Muscle of leg (tissue), 11 donors: ENCODE results near the gene MS4A4E. TPM values are rescaled to one million over a fixed set of nuclear protein-coding genes. Genes with fewer than 3 reads are reported as not detected.
"Not testable (repeated sequence)": the region's sequence is repeated elsewhere in the genome, so short reads cannot be mapped to it uniquely, and the experiment has no call there.

Source experiments
- DNase-seq: peaks from one replicate; pipeline ENCODE4 v3.0.0; 2013
- H3K27ac ChIP-seq: one replicate; pipeline ENCODE4 v1.5.1; 2013; ENCODE audit warnings: mild to moderate bottlenecking, low read length, control low read depth
- H3K27me3 ChIP-seq: one replicate; pipeline ENCODE4 v1.6.1; 2013; ENCODE audit warnings: low read length; ENCODE audit not compliant: control insufficient read depth, insufficient read depth
- H3K36me3 ChIP-seq: one replicate; pipeline ENCODE4 v1.6.1; 2013; ENCODE audit warnings: low read length; ENCODE audit not compliant: control insufficient read depth, insufficient read depth
- H3K4me1 ChIP-seq: one replicate; pipeline ENCODE4 v1.6.1; 2013; ENCODE audit warnings: low read length; ENCODE audit not compliant: control insufficient read depth, insufficient read depth
- H3K4me3 ChIP-seq: one replicate; pipeline ENCODE4 v1.5.1; 2013; ENCODE audit warnings: low read length, control low read depth
- H3K9me3 ChIP-seq: replicated peaks from 2 replicates; pipeline ENCODE4 v1.6.1; 2013; ENCODE audit warnings: low read depth, low read length; ENCODE audit not compliant: control insufficient read depth
- WGBS: methylation state at CpG from one replicate; pipeline ENCODE4 v1.1.5; 2013; ENCODE audit warnings: missing lambda C conversion rate; ENCODE audit not compliant: insufficient coverage; 5-methylcytosine and 5-hydroxymethylcytosine counted together
- polyA plus RNA-seq, 8 donors: library from polyadenylated mRNA; unstranded; fragments of 120-200 nt; gene quantifications; one replicate each; pipeline versions ENCODE4 v1.2.1 to v1.2.3, GENCODE V29; 2013; ENCODE audit warnings: inconsistent platforms in 1 of 8, low replicate concordance in 1 of 8; ENCODE audit not compliant: insufficient read length in 8 of 8, insufficient read depth in 1 of 8
- total RNA-seq: library from RNA; stranded (reverse); fragments of 120-200 nt; gene quantifications from one replicate; pipeline ENCODE4 v1.2.4, GENCODE V29; 2013

MS4A4E gene
- total and polyA plus RNA-seq, 9 donors = 0.18 to 2.4 (median 1.8) TPM

GRCh38 chr11:60161107-60161506 is 81.8 kb downstream of the MS4A4E start:
- WGBS = 53% methylated on average over 2 of the region's 2 CpGs
- Histone ChIP-seq H3K4me1 (no peaks in the 10 kb centered on the region), H3K36me3 (no peaks in the 10 kb centered on the region), H3K27me3 (no peaks in the 10 kb centered on the region), H3K9me3 (no peaks in the 10 kb centered on the region), H3K4me3 (no peak overlapping the region), H3K27ac (no peak overlapping the region)
- DNase-seq = no peak

DNA sequence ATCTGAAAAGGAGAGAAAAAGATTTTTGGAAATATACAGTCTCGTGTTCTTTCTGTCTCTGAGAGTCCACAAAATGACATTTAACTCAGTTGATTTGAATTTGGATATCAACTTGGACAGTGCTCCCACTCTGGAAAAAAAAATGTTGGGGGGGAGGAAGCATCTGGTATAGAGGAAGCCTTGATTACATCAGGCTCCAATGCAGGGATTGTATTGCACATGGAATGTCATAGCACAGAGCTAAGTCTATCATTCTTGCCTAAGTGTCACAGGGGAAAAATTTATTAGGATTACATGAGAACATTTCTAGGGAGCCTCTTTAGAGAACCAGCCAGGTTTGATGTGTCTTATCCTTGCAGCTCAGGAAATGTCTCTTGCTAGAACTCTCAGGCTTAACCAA is 83.1 kb downstream of the MS4A4E start:
- Histone ChIP-seq H3K27me3 (no peaks in the 10 kb centered on the region), H3K27ac (no peak overlapping the region), H3K9me3 (no peaks in the 10 kb centered on the region), H3K36me3 (no peaks in the 10 kb centered on the region), H3K4me1 (no peaks in the 10 kb centered on the region), H3K4me3 (no peak overlapping the region)
- 55% methylated on average over 1 of the region's 1 CpG for WGBS
- no peak for DNase-seq

GRCh38 chr11:60159284-60159683 is 83.7 kb downstream of the MS4A4E start:
- DNase-seq = no peak
- no peak overlapping the region for H3K27ac ChIP-seq
- no peaks in the 10 kb centered on the region for H3K4me1 ChIP-seq
- H3K36me3 ChIP-seq = no peaks in the 10 kb centered on the region
- no CpG with 5 or more reads among the region's 2 CpGs for WGBS
- no peaks in the 10 kb centered on the region for H3K27me3 ChIP-seq
- H3K9me3 ChIP-seq = no peaks in the 10 kb centered on the region
- H3K4me3 ChIP-seq = no peak overlapping the region

- no peak for DNase-seq
- Histone ChIP-seq H3K36me3 (no peaks in the 10 kb centered on the region), H3K27ac (no peak overlapping the region), H3K4me3 (no peak overlapping the region), H3K9me3 (no peaks in the 10 kb centered on the region), H3K4me1 (no peaks in the 10 kb centered on the region), H3K27me3 (no peaks in the 10 kb centered on the region)
- no CpG with 5 or more reads among the region's 3 CpGs for WGBS
These were observed 84.3 kb downstream of the MS4A4E start for GRCh38 chr11:60158636-60159035.

DNA sequence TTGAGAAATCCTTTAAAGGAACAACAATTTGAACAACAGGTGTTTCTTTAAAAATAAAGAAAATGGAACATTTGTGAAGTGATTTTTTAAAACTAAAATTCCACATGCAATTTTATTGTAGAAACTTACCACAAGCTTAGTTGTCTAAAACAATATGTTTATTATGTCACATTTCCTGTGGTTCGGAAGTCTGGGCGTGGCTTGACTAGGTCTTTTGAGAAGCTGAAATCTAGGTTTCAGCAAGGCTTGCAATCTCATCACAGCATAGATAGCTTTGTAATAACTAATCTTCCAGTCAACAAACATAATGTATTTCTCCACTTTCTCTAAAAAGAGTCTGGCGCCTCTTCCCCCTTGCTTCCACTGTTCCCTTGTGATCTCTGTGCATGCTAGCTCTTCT is 87.0 kb downstream of the MS4A4E start:
- H3K27ac ChIP-seq = no peak overlapping the region
- H3K27me3 ChIP-seq = no peaks in the 10 kb centered on the region
- H3K4me1 ChIP-seq = no peaks in the 10 kb centered on the region
- WGBS = 88% methylated on average over 2 of the region's 3 CpGs
- H3K36me3 ChIP-seq = no peaks in the 10 kb centered on the region
- no peak for DNase-seq
- no peak overlapping the region for H3K4me3 ChIP-seq
- no peaks in the 10 kb centered on the region for H3K9me3 ChIP-seq

- DNase-seq, H3K36me3 ChIP-seq, H3K27ac ChIP-seq, H3K27me3 ChIP-seq, H3K4me3 ChIP-seq, H3K9me3 ChIP-seq, H3K4me1 ChIP-seq: not testable (repeated sequence)
These were observed 90.2 kb downstream of the MS4A4E start for GRCh38 chr11:60152727-60153126.

GRCh38 chr11:60150279-60150678 is 92.7 kb downstream of the MS4A4E start:
- Histone ChIP-seq H3K4me3 (no peak overlapping the region), H3K36me3 (no peaks in the 10 kb centered on the region), H3K9me3 (no peaks in the 10 kb centered on the region), H3K27ac (no peak overlapping the region), H3K4me1 (no peaks in the 10 kb centered on the region), H3K27me3 (no peaks in the 10 kb centered on the region)
- DNase-seq = no peak
- no CpG with 5 or more reads among the region's 1 CpG for WGBS

Other genes with a start within 250 kb of the MS4A4E start
- not detected for gene OOSP4B, start 226.0 kb downstream of the MS4A4E start, total RNA-seq
- not detected for gene OOSP4B, start 226.0 kb downstream of the MS4A4E start, polyA plus RNA-seq
- gene OOSP2, start 202.7 kb downstream of the MS4A4E start, total RNA-seq = not detected
- not detected for gene OOSP2, start 202.7 kb downstream of the MS4A4E start, polyA plus RNA-seq
- gene MS4A3, start 186.5 kb downstream of the MS4A4E start, total RNA-seq = 0.49 TPM
- gene MS4A3, start 186.5 kb downstream of the MS4A4E start, polyA plus RNA-seq = 1 to 10 TPM in 4 of 8 donors, under 1 TPM in 4; 0.36 to 2.0 (median 0.99) TPM
- gene MS4A2, start 154.5 kb downstream of the MS4A4E start, total RNA-seq = 0.40 TPM
- gene MS4A2, start 154.5 kb downstream of the MS4A4E start, polyA plus RNA-seq = under 1 TPM in 7 of 8 donors, not detected in 1; 0.05 to 0.29 (median 0.20) TPM
- 27.6 TPM for gene MS4A6A, start 60.1 kb downstream of the MS4A4E start, total RNA-seq
- gene MS4A6A, start 60.1 kb downstream of the MS4A4E start, polyA plus RNA-seq = 10 to 100 TPM; 18.8 to 29.2 (median 23.1) TPM
- gene MS4A4A, start 37.5 kb upstream of the MS4A4E start, total RNA-seq = 10.3 TPM
- gene MS4A4A, start 37.5 kb upstream of the MS4A4E start, polyA plus RNA-seq = 10 to 100 TPM in 5 of 8 donors, 1 to 10 TPM in 3; 6.9 to 18.5 (median 11.7) TPM
- gene MS4A6E, start 84.1 kb upstream of the MS4A4E start, total RNA-seq = not detected
- gene MS4A6E, start 84.1 kb upstream of the MS4A4E start, polyA plus RNA-seq = not detected
- 7.4 TPM for gene MS4A7, start 135.4 kb upstream of the MS4A4E start, total RNA-seq
- 10 to 100 TPM in 1 of 8 donors, 1 to 10 TPM in 7; 3.2 to 13.7 (median 8.1) TPM for gene MS4A7, start 135.4 kb upstream of the MS4A4E start, polyA plus RNA-seq
- 0.35 TPM for gene MS4A14, start 153.3 kb upstream of the MS4A4E start, total RNA-seq
- under 1 TPM; 0.20 to 0.39 (median 0.29) TPM for gene MS4A14, start 153.3 kb upstream of the MS4A4E start, polyA plus RNA-seq
- not detected for gene MS4A5, start 186.4 kb upstream of the MS4A4E start, total RNA-seq
- not detected for gene MS4A5, start 186.4 kb upstream of the MS4A4E start, polyA plus RNA-seq
- 0.22 TPM for gene MS4A1, start 212.7 kb upstream of the MS4A4E start, total RNA-seq
- 1 to 10 TPM in 1 of 8 donors, under 1 TPM in 7; 0.10 to 1.6 (median 0.29) TPM for gene MS4A1, start 212.7 kb upstream of the MS4A4E start, polyA plus RNA-seq
- gene MS4A12, start 249.6 kb upstream of the MS4A4E start, total RNA-seq = not detected
- not detected for gene MS4A12, start 249.6 kb upstream of the MS4A4E start, polyA plus RNA-seq